BE2C (cell line): Measurements from ENCODE around the gene ANK3.

Experiments
- DNase-seq: peaks from one replicate; pipeline ENCODE4 v3.0.0-alpha.2; 2020
- H3K27me3 ChIP-seq: fragments of 250-450 bp; sonication (Bioruptor Pico); 2 replicates; pipeline ENCODE4 v1.5.1; 2020; ENCODE audit warnings: mild to moderate bottlenecking
- H3K36me3 ChIP-seq: fragments of 250-450 bp; sonication (Bioruptor Pico); 2 replicates; pipeline ENCODE4 v1.5.1; 2020; ENCODE audit warnings: mild to moderate bottlenecking
- H3K4me1 ChIP-seq: fragments of 250-450 bp; sonication (Bioruptor Pico); 2 replicates; pipeline ENCODE4 v1.5.1; 2020
- H3K4me3 ChIP-seq: 2 replicates; pipeline ENCODE4 v1.5.1; 2011; ENCODE audit warnings: low read depth, low read length
- H3K9me3 ChIP-seq: fragments of 250-450 bp; sonication (Bioruptor Pico); 2 replicates; pipeline ENCODE4 v1.5.1; 2020
- CTCF ChIP-seq: IDR thresholded peaks from 2 replicates; pipeline ENCODE4 v1.5.1; 2012; ENCODE audit warnings: mild to moderate bottlenecking, low read depth, low read length

Gene ANK3

DNA sequence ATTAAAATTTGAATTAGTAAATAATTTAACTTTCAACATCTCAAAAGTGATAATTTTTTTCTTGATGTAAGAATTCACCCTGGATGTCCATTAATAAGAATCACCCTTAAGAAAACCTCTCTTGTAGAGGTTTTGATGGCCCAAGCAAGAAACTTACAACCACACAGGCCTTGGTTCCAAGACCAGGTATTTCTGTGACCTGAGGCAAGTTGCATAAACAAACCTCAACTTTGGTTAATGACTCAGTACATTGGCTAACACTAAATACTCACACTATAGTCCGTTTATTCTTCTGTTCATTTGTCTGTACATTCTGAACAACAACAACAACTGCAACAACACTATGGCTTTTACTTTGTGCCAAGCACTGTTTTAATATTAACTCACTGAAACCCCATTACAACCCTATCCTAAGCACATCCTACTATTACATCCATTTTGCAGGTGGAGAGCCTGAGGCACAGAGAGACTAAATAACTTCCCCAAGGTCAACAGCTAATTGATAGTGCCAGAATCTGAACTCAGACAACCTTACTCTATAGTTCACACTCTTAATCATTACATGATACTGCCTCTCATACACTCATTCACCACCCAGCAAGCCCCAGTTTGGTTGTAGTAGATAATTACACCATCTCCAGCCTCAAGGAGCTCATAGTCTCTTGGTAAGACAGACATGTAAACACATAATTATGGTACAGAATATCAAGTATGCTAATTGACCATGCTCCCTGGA is 6.6 kb downstream of the ANK3 start:
- no peak for DNase-seq
- Histone ChIP-seq H3K4me3 (no peak overlapping the region), H3K4me1 (no peaks in the 10 kb centered on the region), H3K36me3 (no peaks in the 10 kb centered on the region), H3K27me3 (no peaks in the 10 kb centered on the region), H3K9me3 (no peaks in the 10 kb centered on the region)
- TF ChIP-seq CTCF: no peak

DNA sequence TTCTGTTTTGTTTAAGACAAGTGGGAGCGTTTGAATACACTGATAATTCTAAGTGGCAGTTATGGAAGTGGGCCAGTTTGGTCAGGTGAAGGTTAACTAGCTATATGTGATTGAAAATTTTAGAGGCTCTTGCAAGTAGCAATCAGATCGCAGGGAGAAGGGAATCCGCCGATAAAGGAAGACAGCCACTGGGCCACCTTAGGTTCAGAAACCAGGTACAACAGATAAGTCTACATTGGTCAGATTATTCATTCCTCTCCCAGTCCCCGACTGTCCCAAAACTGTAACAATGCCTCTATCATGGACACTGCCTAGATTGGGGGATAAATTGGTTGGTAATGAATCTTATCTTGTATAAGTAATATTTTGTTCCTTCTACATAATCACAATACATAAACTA is 8.9 kb downstream of the ANK3 start:
- Histone ChIP-seq H3K4me1 (peaks cover 15% of the 10 kb centered on the region), H3K36me3 (no peaks in the 10 kb centered on the region), H3K9me3 (no peaks in the 10 kb centered on the region; the same call in 1 of the 2 replicates), H3K4me3 (no peak overlapping the region), H3K27me3 (no peaks in the 10 kb centered on the region)
- DNase-seq: no peak
- no peak for TF ChIP-seq CTCF

DNA sequence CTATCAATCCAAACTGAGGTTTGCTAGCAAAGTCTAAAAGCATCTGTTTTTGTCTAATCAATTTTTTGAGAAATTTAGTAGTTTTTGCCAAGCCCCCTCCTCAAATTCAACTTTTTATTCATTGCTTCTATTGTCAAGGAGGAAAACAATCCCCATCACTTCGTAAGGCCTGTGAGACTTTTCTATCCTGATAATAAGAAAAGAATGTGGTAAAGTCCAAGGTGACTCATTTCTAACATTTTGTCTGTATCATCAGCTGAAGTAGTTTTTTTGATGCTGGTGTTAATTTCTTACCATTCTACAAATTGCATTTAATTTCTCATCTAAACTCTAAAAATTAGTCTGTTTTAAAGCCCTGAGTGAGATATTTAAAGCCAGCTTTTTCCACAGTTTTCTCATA is 11.7 kb downstream of the ANK3 start:
- no peak for TF ChIP-seq CTCF

DNA sequence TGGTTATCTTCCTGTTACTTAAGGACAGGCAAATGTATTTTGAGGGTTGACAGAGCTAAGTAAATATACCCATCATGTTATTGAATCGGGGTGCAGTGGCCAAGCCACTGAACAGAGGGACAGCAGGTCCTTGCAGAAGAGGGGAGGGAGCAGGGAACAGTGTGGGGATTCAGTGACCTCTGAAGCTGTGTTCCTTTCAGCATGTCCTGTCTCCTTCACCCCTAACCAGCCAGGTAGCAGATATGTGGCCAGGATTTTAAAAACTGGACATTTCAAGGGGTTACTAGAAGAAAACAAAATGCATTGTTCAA is 12.7 kb downstream of the ANK3 start:
- Histone ChIP-seq H3K4me3 (no peak overlapping the region), H3K36me3 (no peaks in the 10 kb centered on the region), H3K9me3 (no peaks in the 10 kb centered on the region; the same call in 1 of the 2 replicates), H3K27me3 (no peaks in the 10 kb centered on the region), H3K4me1 (peaks cover 18% of the 10 kb centered on the region)
- DNase-seq: no peak
- no peak for TF ChIP-seq CTCF

More for the DNA sequence above, 11.7 kb downstream of the ANK3 start:
- H3K4me3 ChIP-seq: no peak overlapping the region
- H3K27me3 ChIP-seq: no peaks in the 10 kb centered on the region
- no peaks in the 10 kb centered on the region for H3K36me3 ChIP-seq
- no peak for DNase-seq
- peaks cover 18% of the 10 kb centered on the region for H3K4me1 ChIP-seq
- H3K9me3 ChIP-seq: no peaks in the 10 kb centered on the region; the same call in 1 of the 2 replicates

GRCh38 chr10:60376221-60377041 is 13.2 kb downstream of the ANK3 start:
- no peak overlapping the region for H3K4me3 ChIP-seq
- peaks cover 18% of the 10 kb centered on the region for H3K4me1 ChIP-seq
- no peak for DNase-seq
- H3K27me3 ChIP-seq: no peaks in the 10 kb centered on the region
- no peak for TF ChIP-seq CTCF
- H3K36me3 ChIP-seq: no peaks in the 10 kb centered on the region
- H3K9me3 ChIP-seq: no peaks in the 10 kb centered on the region; the same call in 1 of the 2 replicates
